ENCODE measurements around the gene ARL2BP.

- no peak for TF ChIP-seq EZH2 (IDR thresholded peaks at IDR 0.05; ENCODE audit: insufficient read depth, poor library complexity, severe bottlenecking)
- no peak for TF ChIP-seq EZH2phosphoT487 (IDR thresholded peaks at IDR 0.05; ENCODE audit: insufficient read depth, low read depth)
These were observed 28.8 kb downstream of the ARL2BP start for GRCh38 chr16:57273826-57274225.

Data from GM23248 (cell line).